ENCODE data around the gene BIN1. TPM values are rescaled to one million over a fixed set of nuclear protein-coding genes. Genes with fewer than 3 reads are reported as not detected.
A peak's percentile ranks its signal among the peaks of the same experiment; 100 is the strongest.

BIN1 gene
- total and polyA plus RNA-seq, 4 donors = 15.4 to 37.9 (median 21.6) TPM

DNA sequence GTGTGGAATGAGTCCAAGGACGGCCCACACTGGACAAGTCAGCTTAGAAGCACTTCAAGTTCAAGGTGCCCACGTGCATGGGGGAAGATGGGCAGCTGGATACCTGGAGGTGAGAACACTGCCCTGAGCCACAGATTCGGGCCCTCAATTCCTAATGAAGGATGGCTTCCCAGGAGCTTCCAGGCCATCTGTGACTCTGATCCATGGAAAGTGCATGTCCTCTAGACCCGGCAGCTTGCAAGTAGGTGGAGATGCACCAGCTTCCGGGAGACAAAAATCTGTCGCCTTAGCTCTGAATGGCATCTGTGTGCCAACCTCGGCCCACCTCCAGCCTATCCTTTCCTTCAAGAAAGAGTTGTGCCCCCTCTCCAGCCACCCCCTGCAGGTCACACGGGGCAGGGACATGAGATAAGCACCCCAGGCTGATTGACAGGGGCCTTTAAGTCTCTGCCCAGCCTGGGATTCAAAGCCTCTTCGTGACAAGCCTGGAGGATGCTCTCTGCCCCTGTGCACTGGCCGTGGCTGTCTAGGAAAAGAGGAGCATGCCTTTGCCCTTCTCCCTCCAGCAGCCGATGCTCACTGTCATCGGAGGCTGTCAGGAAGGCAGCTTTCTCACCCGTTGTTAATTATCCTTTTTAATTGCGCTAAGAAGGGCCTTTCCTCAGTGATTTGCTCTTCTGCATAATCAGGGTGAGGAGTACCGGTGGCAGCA lies 65.5 kb downstream of the BIN1 start:
- intact Hi-C loops (cut with DNase I) = no loop called here
- no peak for ATAC-seq (ENCODE audit: low FRiP score)

DNA sequence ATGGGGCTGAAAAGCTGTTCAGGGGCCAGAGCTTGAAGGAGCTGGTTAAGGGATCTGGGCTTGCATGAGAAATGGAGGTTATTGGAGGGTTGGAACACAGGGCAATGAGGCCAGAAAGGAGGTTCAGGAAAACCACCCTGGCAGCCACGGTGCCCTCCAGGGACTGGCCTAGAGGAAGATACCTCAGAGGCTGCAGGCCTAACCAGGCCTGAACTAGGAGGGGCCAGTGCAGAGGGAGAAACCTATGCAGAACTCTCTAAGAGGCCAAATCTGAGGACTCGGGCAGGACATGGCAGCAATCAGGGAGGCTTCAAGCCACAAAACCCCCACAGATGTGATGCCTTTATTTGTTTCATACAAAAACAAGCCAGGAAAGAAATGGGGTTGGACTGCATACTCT lies 66.8 kb downstream of the BIN1 start:
- no peaks in the 10 kb centered on the region for H3K9me3 ChIP-seq (ENCODE audit: control insufficient read depth, low read length)
- H3K4me1 ChIP-seq (ENCODE audit: control insufficient read depth in 1 of 2, insufficient read depth in 2 of 2, low read length in 2 of 2) = no peaks in the 10 kb centered on the region
- no peak overlapping the region for H3K4me3 ChIP-seq (ENCODE audit: low read length in 2 of 2)
- WGBS, 2 donors = 93 to 97% methylated on average over 2 of the region's 2 CpGs
- DNase-seq (peak in 1 of 2 donors; percentile 21), ATAC-seq (ENCODE audit: low FRiP score) (no peak)
- H3K36me3 ChIP-seq (ENCODE audit: control insufficient read depth in 1 of 2, insufficient read depth in 2 of 2, low read length in 1 of 2) = no peaks in the 10 kb centered on the region
- intact Hi-C loops (cut with DNase I) = no loop called here
- H3K27ac ChIP-seq (ENCODE audit: low read depth in 1 of 2, low read length in 2 of 2) = no peak overlapping the region
- H3K27me3 ChIP-seq (ENCODE audit: control insufficient read depth in 1 of 2, insufficient read depth in 2 of 2, low read length in 1 of 2) = no peaks in the 10 kb centered on the region

More for the DNA sequence above, 65.5 kb downstream of the BIN1 start:
- no peak overlapping the region for H3K4me3 ChIP-seq (ENCODE audit: low read length in 2 of 2)
- H3K36me3 ChIP-seq (ENCODE audit: control insufficient read depth in 1 of 2, insufficient read depth in 2 of 2, low read length in 1 of 2) = no peaks in the 10 kb centered on the region
- H3K27me3 ChIP-seq (ENCODE audit: control insufficient read depth in 1 of 2, insufficient read depth in 2 of 2, low read length in 1 of 2) = no peaks in the 10 kb centered on the region
- 89 to 90% methylated on average over 15 of the region's 15 CpGs for WGBS, 2 donors
- H3K27ac ChIP-seq (ENCODE audit: low read depth in 1 of 2, low read length in 2 of 2) = no peak overlapping the region
- DNase-seq = peak in 1 of 2 donors; percentile 53
- H3K9me3 ChIP-seq (ENCODE audit: control insufficient read depth, low read length) = no peaks in the 10 kb centered on the region
- no peaks in the 10 kb centered on the region for H3K4me1 ChIP-seq (ENCODE audit: control insufficient read depth in 1 of 2, insufficient read depth in 2 of 2, low read length in 2 of 2)

- peak; percentile 21 for ATAC-seq (ENCODE audit: low FRiP score)
- 96% methylated on average over 14 of the region's 14 CpGs for WGBS, 2 donors
- Histone ChIP-seq H3K36me3 (ENCODE audit: control insufficient read depth in 1 of 2, insufficient read depth in 2 of 2, low read length in 1 of 2) (no peaks in the 10 kb centered on the region), H3K27ac (ENCODE audit: low read depth in 1 of 2, low read length in 2 of 2) (no peak overlapping the region), H3K9me3 (ENCODE audit: control insufficient read depth, low read length) (no peaks in the 10 kb centered on the region), H3K4me1 (ENCODE audit: control insufficient read depth in 1 of 2, insufficient read depth in 2 of 2, low read length in 2 of 2) (no peaks in the 10 kb centered on the region), H3K4me3 (ENCODE audit: low read length in 2 of 2) (no peak overlapping the region), H3K27me3 (ENCODE audit: control insufficient read depth in 1 of 2, insufficient read depth in 2 of 2, low read length in 1 of 2) (no peaks in the 10 kb centered on the region)
- DNase-seq = peak in 1 of 2 donors; percentile 72
- intact Hi-C loops (cut with DNase I) = no loop called here
Observed at GRCh38 chr2:127039387-127040031, 67.4 kb downstream of the BIN1 start.

DNA sequence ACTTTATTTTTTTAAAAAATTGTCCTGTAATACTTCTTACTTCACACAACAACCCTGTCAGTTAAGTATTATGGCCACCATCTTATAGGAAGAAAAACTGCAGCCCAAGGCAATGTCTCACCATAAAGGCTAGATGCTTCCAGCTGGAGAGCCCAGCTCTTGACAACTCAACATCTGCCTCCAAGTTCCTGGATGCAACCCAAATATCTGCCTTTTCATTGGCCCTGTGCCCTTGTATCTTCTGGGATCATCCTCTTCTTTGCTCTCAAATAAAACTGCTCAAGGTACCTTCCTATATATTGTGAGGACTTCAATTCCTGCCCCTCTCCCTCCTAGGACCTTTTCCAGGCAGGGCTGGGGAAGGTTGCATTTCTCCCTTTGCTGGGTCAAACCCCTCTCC lies 69.5 kb downstream of the BIN1 start:
- DNase-seq (peak in 1 of 2 donors; percentile 12), ATAC-seq (ENCODE audit: low FRiP score) (no peak)
- Histone ChIP-seq H3K4me1 (ENCODE audit: control insufficient read depth in 1 of 2, insufficient read depth in 2 of 2, low read length in 2 of 2) (no peaks in the 10 kb centered on the region), H3K4me3 (ENCODE audit: low read length in 2 of 2) (no peak overlapping the region), H3K27me3 (ENCODE audit: control insufficient read depth in 1 of 2, insufficient read depth in 2 of 2, low read length in 1 of 2) (no peaks in the 10 kb centered on the region), H3K36me3 (ENCODE audit: control insufficient read depth in 1 of 2, insufficient read depth in 2 of 2, low read length in 1 of 2) (no peaks in the 10 kb centered on the region), H3K27ac (ENCODE audit: low read depth in 1 of 2, low read length in 2 of 2) (no peak overlapping the region), H3K9me3 (ENCODE audit: control insufficient read depth, low read length) (no peaks in the 10 kb centered on the region)
- intact Hi-C loops (cut with DNase I) = no loop called here

DNA sequence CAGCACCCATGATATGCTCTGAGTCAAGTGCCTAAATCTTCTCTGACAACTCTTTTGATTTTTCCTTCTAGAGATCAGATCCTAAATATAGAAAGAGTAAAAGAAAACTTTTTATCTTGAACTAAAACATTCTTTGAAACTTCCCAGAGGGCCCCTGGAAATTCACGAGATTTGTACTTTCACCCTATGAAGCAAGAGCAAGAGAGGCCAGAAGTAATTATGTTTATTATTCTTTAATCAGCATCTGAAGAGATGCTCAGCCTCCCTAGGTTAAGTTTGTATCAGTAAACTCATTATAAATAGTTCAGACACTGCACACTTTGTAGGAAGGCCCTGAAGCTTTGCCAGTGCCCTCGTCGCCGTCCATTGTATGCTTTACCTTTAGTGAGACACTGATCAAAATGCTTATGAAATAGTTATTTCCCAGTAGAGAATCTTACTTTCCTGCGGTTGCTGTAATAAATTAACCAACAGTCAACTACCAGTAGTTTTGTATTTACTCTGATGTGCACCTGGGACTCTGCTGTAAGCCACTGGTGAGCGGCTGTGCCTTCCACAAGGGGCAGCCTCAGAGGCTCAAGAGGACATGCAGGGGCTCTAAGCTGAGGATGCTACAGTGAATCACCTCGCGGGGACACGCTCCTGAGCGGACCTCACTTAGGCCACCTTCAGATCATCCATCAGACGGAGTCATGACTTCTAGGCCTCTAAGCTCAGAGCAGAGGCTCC lies 71.9 kb downstream of the BIN1 start:
- no peaks in the 10 kb centered on the region for H3K27me3 ChIP-seq (ENCODE audit: control insufficient read depth in 1 of 2, insufficient read depth in 2 of 2, low read length in 1 of 2)
- ATAC-seq (ENCODE audit: low FRiP score) = no peak
- peak in 1 of 2 donors; percentile 30 for DNase-seq
- 77 to 82% methylated on average over 11 of the region's 11 CpGs for WGBS, 2 donors
- H3K4me3 ChIP-seq (ENCODE audit: low read length in 2 of 2) = no peak overlapping the region
- no peaks in the 10 kb centered on the region for H3K36me3 ChIP-seq (ENCODE audit: control insufficient read depth in 1 of 2, insufficient read depth in 2 of 2, low read length in 1 of 2)
- H3K9me3 ChIP-seq (ENCODE audit: control insufficient read depth, low read length) = no peaks in the 10 kb centered on the region
- no peak overlapping the region for H3K27ac ChIP-seq (ENCODE audit: low read depth in 1 of 2, low read length in 2 of 2)
- intact Hi-C loops (cut with DNase I) = no loop called here
- H3K4me1 ChIP-seq (ENCODE audit: control insufficient read depth in 1 of 2, insufficient read depth in 2 of 2, low read length in 2 of 2) = no peaks in the 10 kb centered on the region

GRCh38 chr2:127034051-127034450 lies 72.9 kb downstream of the BIN1 start:
- Histone ChIP-seq H3K4me1 (ENCODE audit: control insufficient read depth in 1 of 2, insufficient read depth in 2 of 2, low read length in 2 of 2) (no peaks in the 10 kb centered on the region), H3K36me3 (ENCODE audit: control insufficient read depth in 1 of 2, insufficient read depth in 2 of 2, low read length in 1 of 2) (no peaks in the 10 kb centered on the region), H3K9me3 (ENCODE audit: control insufficient read depth, low read length) (no peaks in the 10 kb centered on the region), H3K4me3 (ENCODE audit: low read length in 2 of 2) (no peak overlapping the region), H3K27ac (ENCODE audit: low read depth in 1 of 2, low read length in 2 of 2) (no peak overlapping the region), H3K27me3 (ENCODE audit: control insufficient read depth in 1 of 2, insufficient read depth in 2 of 2, low read length in 1 of 2) (no peaks in the 10 kb centered on the region)
- intact Hi-C loops (cut with DNase I) = no loop called here
- 62 to 64% methylated on average over 6 of the region's 6 CpGs for WGBS, 2 donors
- ATAC-seq (ENCODE audit: low FRiP score) = no peak
- peak in 1 of 2 donors; percentile 32 for DNase-seq

- Histone ChIP-seq H3K27ac (ENCODE audit: low read depth in 1 of 2, low read length in 2 of 2) (no peak overlapping the region), H3K9me3 (ENCODE audit: control insufficient read depth, low read length) (no peaks in the 10 kb centered on the region), H3K36me3 (ENCODE audit: control insufficient read depth in 1 of 2, insufficient read depth in 2 of 2, low read length in 1 of 2) (no peaks in the 10 kb centered on the region), H3K27me3 (ENCODE audit: control insufficient read depth in 1 of 2, insufficient read depth in 2 of 2, low read length in 1 of 2) (no peaks in the 10 kb centered on the region), H3K4me1 (ENCODE audit: control insufficient read depth in 1 of 2, insufficient read depth in 2 of 2, low read length in 2 of 2) (no peaks in the 10 kb centered on the region), H3K4me3 (ENCODE audit: low read length in 2 of 2) (no peak overlapping the region)
- intact Hi-C loops (cut with DNase I) = no loop called here
- DNase-seq (no peak), ATAC-seq (ENCODE audit: low FRiP score) (no peak)
- WGBS, 2 donors = 87 to 91% methylated on average over 3 of the region's 3 CpGs
Observed at GRCh38 chr2:127032621-127033020, 74.3 kb downstream of the BIN1 start.

GRCh38 chr2:127029350-127030051 lies 77.5 kb downstream of the BIN1 start:
- whole genome bisulfite sequencing, 2 donors = 80 to 95% methylated on average over 5 of the region's 5 CpGs
- H3K36me3 ChIP-seq (ENCODE audit: control insufficient read depth in 1 of 2, insufficient read depth in 2 of 2, low read length in 1 of 2) = no peaks in the 10 kb centered on the region
- no peak overlapping the region for H3K27ac ChIP-seq (ENCODE audit: low read depth in 1 of 2, low read length in 2 of 2)
- no peaks in the 10 kb centered on the region for H3K9me3 ChIP-seq (ENCODE audit: control insufficient read depth, low read length)
- no peak for ATAC-seq (ENCODE audit: low FRiP score)
- intact Hi-C loops (cut with DNase I) = no loop called here
- H3K4me3 ChIP-seq (ENCODE audit: low read length in 2 of 2) = no peak overlapping the region
- DNase-seq = no peak
- H3K27me3 ChIP-seq (ENCODE audit: control insufficient read depth in 1 of 2, insufficient read depth in 2 of 2, low read length in 1 of 2) = no peaks in the 10 kb centered on the region
- no peaks in the 10 kb centered on the region for H3K4me1 ChIP-seq (ENCODE audit: control insufficient read depth in 1 of 2, insufficient read depth in 2 of 2, low read length in 2 of 2)
